Neural cell (in vitro differentiated cells): ENCODE measurements around the gene TRAF3. TPM values are rescaled to one million over a fixed set of nuclear protein-coding genes. Genes with fewer than 3 reads are reported as not detected.

Experiments
- H2AFZ ChIP-seq: fragments of 200-600, 300-800 bp; sonication (generic), shearing (Covaris generic); 2 replicates; pipeline ENCODE4 v1.6.0; 2014; ENCODE audit warnings: low read depth, mild to moderate bottlenecking, antibody characterized with exemption, low read length, moderate library complexity
- H3F3A ChIP-seq: fragments of 200-600 bp; shearing (Covaris generic); 2 replicates; pipeline ENCODE4 v1.6.1; 2016; ENCODE audit warnings: mild to moderate bottlenecking, moderate library complexity, mixed read lengths, antibody characterized with exemption, low read length; ENCODE audit not compliant: insufficient read depth, poor library complexity, severe bottlenecking
- H3K27ac ChIP-seq: fragments of 200-600, 300-800 bp; sonication (generic), shearing (Covaris generic); 2 replicates; pipeline ENCODE4 v1.5.1; 2014; ENCODE audit warnings: mild to moderate bottlenecking, low read length, moderate library complexity
- H3K27me3 ChIP-seq: fragments of 300-800, 200-600 bp; sonication (generic), shearing (Covaris generic); 2 replicates; pipeline ENCODE4 v1.6.0; 2014; ENCODE audit warnings: mild to moderate bottlenecking, low read depth, low read length, moderate library complexity; ENCODE audit not compliant: insufficient read depth
- H3K36me3 ChIP-seq: fragments of 300-800, 200-600 bp; sonication (generic), shearing (Covaris generic); 2 replicates; pipeline ENCODE4 v1.5.1; 2014; ENCODE audit warnings: mild to moderate bottlenecking, antibody characterized with exemption, low read length, moderate library complexity; ENCODE audit not compliant: insufficient read depth
- H3K4me2 ChIP-seq: fragments of 300-800, 200-600 bp; sonication (generic), shearing (Covaris generic); 2 replicates; pipeline ENCODE4 v1.6.0; 2014; ENCODE audit warnings: mild to moderate bottlenecking, low read length
- H3K4me3 ChIP-seq: fragments of 300-800, 200-600 bp; sonication (generic), shearing (Covaris generic); 2 replicates; pipeline ENCODE4 v1.5.1; 2014; ENCODE audit warnings: mild to moderate bottlenecking, low read length, moderate library complexity
- H3K79me2 ChIP-seq: fragments of 200-600 bp; shearing (Covaris generic); replicated peaks from 2 replicates; pipeline ENCODE4 v1.6.0; 2014; ENCODE audit warnings: mild to moderate bottlenecking, low read length, moderate library complexity; ENCODE audit not compliant: insufficient read depth
- H3K9ac ChIP-seq: fragments of 300-800, 200-600 bp; sonication (generic), shearing (Covaris generic); 2 replicates; pipeline ENCODE4 v1.6.1; 2016; ENCODE audit warnings: mild to moderate bottlenecking, low read length, mixed read lengths
- H3K9me2 ChIP-seq: fragments of 200-600 bp; shearing (Covaris generic); 2 replicates; pipeline ENCODE4 v1.6.1; 2016; ENCODE audit warnings: mild to moderate bottlenecking, low read length, mixed read lengths; ENCODE audit not compliant: insufficient read depth
- H3K9me3 ChIP-seq: fragments of 200-600, 300-800 bp; sonication (generic), shearing (Covaris generic); 2 replicates; pipeline ENCODE4 v1.6.1; 2016; ENCODE audit warnings: mild to moderate bottlenecking, mixed run types, low read length, moderate library complexity, mixed read lengths
- H4K20me1 ChIP-seq: fragments of 200-600 bp; shearing (Covaris generic); 2 replicates; pipeline ENCODE4 v1.6.1; 2016; ENCODE audit warnings: mild to moderate bottlenecking, mixed run types; ENCODE audit not compliant: insufficient read depth
- EP300 ChIP-seq: fragments of 450-650 bp; conservative IDR thresholded peaks from 2 replicates; pipeline ENCODE4 v1.6.1; 2014; ENCODE audit warnings: antibody characterized with exemption, mild to moderate bottlenecking, moderate library complexity; ENCODE audit not compliant: poor library complexity, severe bottlenecking
- EZH2 ChIP-seq: fragments of 200-600, 300-800 bp; shearing (Covaris generic), sonication (generic); IDR thresholded peaks from 2 replicates; pipeline ENCODE4 v1.6.1; 2014; ENCODE audit warnings: antibody characterized with exemption, low read length, borderline replicate concordance, mild to moderate bottlenecking; ENCODE audit not compliant: insufficient read depth, poor library complexity, severe bottlenecking
- MXI1 ChIP-seq: fragments of 450-650 bp; conservative IDR thresholded peaks from 2 replicates; pipeline ENCODE4 v1.6.1; 2014; ENCODE audit warnings: antibody characterized with exemption, mild to moderate bottlenecking; ENCODE audit not compliant: poor library complexity, severe bottlenecking
- POLR2AphosphoS5 ChIP-seq: IDR thresholded peaks from 2 replicates; pipeline ENCODE4 v1.6.1; 2012
- RAD21 ChIP-seq: fragments of 450-650 bp; conservative IDR thresholded peaks from 2 replicates; pipeline ENCODE4 v1.6.1; 2014; ENCODE audit warnings: antibody characterized with exemption, mild to moderate bottlenecking, moderate library complexity
- SMC3 ChIP-seq: fragments of 450-650 bp; conservative IDR thresholded peaks from 2 replicates; pipeline ENCODE4 v1.6.1; 2014; ENCODE audit warnings: antibody characterized with exemption, mild to moderate bottlenecking, moderate library complexity; ENCODE audit not compliant: poor library complexity
- TAF1 ChIP-seq: IDR thresholded peaks from 2 replicates; pipeline ENCODE4 v1.6.1; 2012; ENCODE audit warnings: low read depth
- polyA plus RNA-seq: library from polyadenylated mRNA; depleted of rRNA; stranded (reverse); fragments of >200 nt; gene quantifications from 2 replicates; pipeline ENCODE4 v1.2.3, GENCODE V29; 2014
- TF ChIP-seq, protein P1 (sequence below): fragments of 450-650 bp; IDR thresholded peaks from 2 replicates; pipeline ENCODE4 v1.5.1; 2014; ENCODE audit warnings: antibody characterized with exemption, mild to moderate bottlenecking, moderate library complexity; ENCODE audit not compliant: poor library complexity, severe bottlenecking
- TF ChIP-seq, protein P2 (sequence below): IDR thresholded peaks from 2 replicates; pipeline ENCODE4 v1.6.1; 2012; ENCODE audit warnings: borderline replicate concordance

The TRAF3 gene
- polyA plus RNA-seq, 1 donor from 2014 or later, result 13.3 TPM

DNA sequence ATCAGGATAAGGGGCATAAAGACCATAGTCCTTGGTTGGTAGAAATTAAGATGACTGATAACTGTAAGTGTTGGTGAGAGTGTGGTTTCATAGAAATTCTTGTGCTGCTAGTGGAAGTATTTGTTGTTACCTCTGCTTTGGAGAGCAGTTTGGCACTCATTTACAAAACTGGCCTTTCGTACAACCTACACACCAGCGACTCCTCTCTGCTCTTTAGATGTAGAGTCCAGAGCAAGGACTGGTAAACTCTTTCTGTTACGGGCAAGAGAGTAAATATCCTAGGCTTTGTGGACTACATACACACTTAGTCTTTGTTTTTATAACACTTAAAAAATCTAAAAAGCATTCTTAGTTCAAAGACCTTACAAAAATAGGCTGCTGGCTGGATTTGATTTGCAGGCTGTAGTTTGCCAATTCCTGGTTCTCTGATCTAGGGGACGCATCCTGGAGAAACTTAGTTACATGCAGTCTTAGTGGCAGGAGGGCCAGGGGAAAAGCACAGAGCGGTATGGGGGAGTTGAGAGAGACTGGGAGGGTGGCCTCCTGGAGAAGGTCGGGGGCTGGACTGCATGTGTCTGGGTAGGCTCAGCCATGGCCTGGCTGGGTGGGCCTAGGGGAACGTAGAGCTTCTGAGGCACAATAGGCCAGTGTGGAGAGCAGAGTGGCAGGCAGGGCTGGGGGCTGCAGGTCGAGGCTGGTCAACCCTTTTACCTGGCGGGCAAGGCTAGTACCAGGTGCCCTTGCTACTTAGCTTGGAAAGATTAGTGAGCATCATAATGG, 89.9 kb downstream of the TRAF3 start:
- Histone ChIP-seq H3K79me2 (no peaks in the 10 kb centered on the region), H3K4me2 (no peak overlapping the region), H3K9me2 (no peaks in the 10 kb centered on the region), H3K4me3 (no peak overlapping the region), H3F3A (no peaks in the 10 kb centered on the region), H3K27me3 (no peaks in the 10 kb centered on the region), H4K20me1 (no peaks in the 10 kb centered on the region), H3K27ac (no peak overlapping the region), H3K36me3 (no peaks in the 10 kb centered on the region), H2AFZ (no peak overlapping the region), H3K9ac (no peak overlapping the region), H3K9me3 (no peaks in the 10 kb centered on the region)
- no peak for TF ChIP-seq POLR2AphosphoS5
- TF ChIP-seq, protein P1, sequence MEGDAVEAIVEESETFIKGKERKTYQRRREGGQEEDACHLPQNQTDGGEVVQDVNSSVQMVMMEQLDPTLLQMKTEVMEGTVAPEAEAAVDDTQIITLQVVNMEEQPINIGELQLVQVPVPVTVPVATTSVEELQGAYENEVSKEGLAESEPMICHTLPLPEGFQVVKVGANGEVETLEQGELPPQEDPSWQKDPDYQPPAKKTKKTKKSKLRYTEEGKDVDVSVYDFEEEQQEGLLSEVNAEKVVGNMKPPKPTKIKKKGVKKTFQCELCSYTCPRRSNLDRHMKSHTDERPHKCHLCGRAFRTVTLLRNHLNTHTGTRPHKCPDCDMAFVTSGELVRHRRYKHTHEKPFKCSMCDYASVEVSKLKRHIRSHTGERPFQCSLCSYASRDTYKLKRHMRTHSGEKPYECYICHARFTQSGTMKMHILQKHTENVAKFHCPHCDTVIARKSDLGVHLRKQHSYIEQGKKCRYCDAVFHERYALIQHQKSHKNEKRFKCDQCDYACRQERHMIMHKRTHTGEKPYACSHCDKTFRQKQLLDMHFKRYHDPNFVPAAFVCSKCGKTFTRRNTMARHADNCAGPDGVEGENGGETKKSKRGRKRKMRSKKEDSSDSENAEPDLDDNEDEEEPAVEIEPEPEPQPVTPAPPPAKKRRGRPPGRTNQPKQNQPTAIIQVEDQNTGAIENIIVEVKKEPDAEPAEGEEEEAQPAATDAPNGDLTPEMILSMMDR, result no peak
- TF ChIP-seq SMC3, result no peak
- TF ChIP-seq TAF1, result no peak
- no peak for TF ChIP-seq RAD21
- TF ChIP-seq, protein P2, sequence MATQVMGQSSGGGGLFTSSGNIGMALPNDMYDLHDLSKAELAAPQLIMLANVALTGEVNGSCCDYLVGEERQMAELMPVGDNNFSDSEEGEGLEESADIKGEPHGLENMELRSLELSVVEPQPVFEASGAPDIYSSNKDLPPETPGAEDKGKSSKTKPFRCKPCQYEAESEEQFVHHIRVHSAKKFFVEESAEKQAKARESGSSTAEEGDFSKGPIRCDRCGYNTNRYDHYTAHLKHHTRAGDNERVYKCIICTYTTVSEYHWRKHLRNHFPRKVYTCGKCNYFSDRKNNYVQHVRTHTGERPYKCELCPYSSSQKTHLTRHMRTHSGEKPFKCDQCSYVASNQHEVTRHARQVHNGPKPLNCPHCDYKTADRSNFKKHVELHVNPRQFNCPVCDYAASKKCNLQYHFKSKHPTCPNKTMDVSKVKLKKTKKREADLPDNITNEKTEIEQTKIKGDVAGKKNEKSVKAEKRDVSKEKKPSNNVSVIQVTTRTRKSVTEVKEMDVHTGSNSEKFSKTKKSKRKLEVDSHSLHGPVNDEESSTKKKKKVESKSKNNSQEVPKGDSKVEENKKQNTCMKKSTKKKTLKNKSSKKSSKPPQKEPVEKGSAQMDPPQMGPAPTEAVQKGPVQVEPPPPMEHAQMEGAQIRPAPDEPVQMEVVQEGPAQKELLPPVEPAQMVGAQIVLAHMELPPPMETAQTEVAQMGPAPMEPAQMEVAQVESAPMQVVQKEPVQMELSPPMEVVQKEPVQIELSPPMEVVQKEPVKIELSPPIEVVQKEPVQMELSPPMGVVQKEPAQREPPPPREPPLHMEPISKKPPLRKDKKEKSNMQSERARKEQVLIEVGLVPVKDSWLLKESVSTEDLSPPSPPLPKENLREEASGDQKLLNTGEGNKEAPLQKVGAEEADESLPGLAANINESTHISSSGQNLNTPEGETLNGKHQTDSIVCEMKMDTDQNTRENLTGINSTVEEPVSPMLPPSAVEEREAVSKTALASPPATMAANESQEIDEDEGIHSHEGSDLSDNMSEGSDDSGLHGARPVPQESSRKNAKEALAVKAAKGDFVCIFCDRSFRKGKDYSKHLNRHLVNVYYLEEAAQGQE, result no peak
- no peak for TF ChIP-seq EZH2
- no peak for TF ChIP-seq MXI1
- TF ChIP-seq EP300, result no peak

DNA sequence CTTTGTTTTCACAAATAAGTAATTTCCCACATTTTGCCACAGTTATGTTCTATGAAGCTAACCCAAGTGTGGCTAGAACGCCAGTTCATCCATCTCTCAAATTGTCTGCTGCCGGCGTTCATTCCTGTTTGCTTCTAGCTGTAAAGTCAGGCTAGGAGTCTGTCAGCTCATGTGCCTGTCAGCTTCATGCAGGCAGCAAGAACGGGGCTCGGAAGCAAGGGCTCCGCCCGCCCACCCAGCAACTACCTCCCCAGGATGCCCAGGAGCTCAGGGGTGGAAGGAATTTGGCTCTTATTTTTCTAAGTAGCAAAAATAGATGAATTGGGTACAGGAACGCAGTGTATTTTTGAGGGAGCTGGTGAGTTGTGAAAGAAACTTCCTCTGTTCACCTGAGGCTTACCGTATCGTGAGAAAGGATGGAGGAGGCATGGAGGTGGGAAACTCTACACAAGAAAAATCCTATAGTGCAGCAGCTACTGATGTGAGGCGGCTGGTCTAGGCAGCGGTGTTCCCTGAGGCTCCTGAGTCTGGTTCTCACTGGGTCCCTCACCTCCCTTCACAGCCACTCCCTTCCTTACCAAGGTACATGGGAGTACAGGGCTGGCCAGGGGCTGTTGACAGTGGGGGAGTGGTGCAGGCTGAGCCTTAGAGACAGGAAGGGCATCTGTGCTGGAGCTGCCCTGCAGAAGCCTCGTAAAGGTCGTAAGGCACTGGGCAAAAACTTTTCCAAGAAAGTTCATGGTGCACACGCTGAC, 90.8 kb downstream of the TRAF3 start:
- Histone ChIP-seq H3K9me3 (no peaks in the 10 kb centered on the region), H3K79me2 (no peaks in the 10 kb centered on the region), H3K9me2 (no peaks in the 10 kb centered on the region), H3K27ac (no peak overlapping the region), H3F3A (no peaks in the 10 kb centered on the region), H4K20me1 (no peaks in the 10 kb centered on the region), H3K4me2 (no peak overlapping the region), H3K4me3 (no peak overlapping the region), H2AFZ (no peak overlapping the region), H3K27me3 (no peaks in the 10 kb centered on the region), H3K36me3 (no peaks in the 10 kb centered on the region), H3K9ac (no peak overlapping the region)
- no peak for TF ChIP-seq EP300
- no peak for TF ChIP-seq POLR2AphosphoS5
- TF ChIP-seq MXI1, result no peak
- no peak for TF ChIP-seq RAD21
- TF ChIP-seq TAF1, result no peak
- TF ChIP-seq, protein P2, result no peak
- TF ChIP-seq, protein P1, result no peak
- no peak for TF ChIP-seq SMC3
- no peak for TF ChIP-seq EZH2
